GM23338 (cell line): ENCODE data around the gene ST14. TPM values are rescaled to one million over a fixed set of nuclear protein-coding genes. Genes with fewer than 3 reads are reported as not detected.

ENCODE experiments used
- ATAC-seq: fragments of 200-7000 bp; cut with Tn5 transposase; 3 replicates; pipeline ENCODE4 v1.9.1; 2020
- DNase-seq: peaks from one replicate; pipeline ENCODE4 v3.0.0-alpha.2; 2015; ENCODE audit warnings: low spot score
- H2AFZ ChIP-seq: fragments of 200-600 bp; sonication (generic); 2 replicates; pipeline ENCODE4 v1.8.0; 2016; ENCODE audit warnings: antibody characterized with exemption, mild to moderate bottlenecking, moderate library complexity
- H3F3A ChIP-seq: fragments of 200-600 bp; sonication (generic); replicated peaks from 2 replicates; pipeline ENCODE4 v1.8.0; 2017; ENCODE audit warnings: antibody characterized with exemption, mixed run types, low read depth
- H3K27ac ChIP-seq: fragments of 200-600 bp; sonication (generic); 2 replicates; pipeline ENCODE4 v1.6.1; 2016; ENCODE audit warnings: low read depth
- H3K27me3 ChIP-seq: fragments of 200-600 bp; sonication (generic); 2 replicates; pipeline ENCODE4 v1.8.0; 2016; ENCODE audit warnings: mild to moderate bottlenecking, mixed run types, moderate library complexity; ENCODE audit not compliant: insufficient read depth
- H3K36me3 ChIP-seq: fragments of 200-600 bp; sonication (generic); 2 replicates; pipeline ENCODE4 v1.8.0; 2016; ENCODE audit warnings: mild to moderate bottlenecking; ENCODE audit not compliant: insufficient read depth
- H3K4me1 ChIP-seq: fragments of 200-600 bp; sonication (generic); 2 replicates; pipeline ENCODE4 v1.8.0; 2016; ENCODE audit warnings: mild to moderate bottlenecking, moderate library complexity; ENCODE audit not compliant: insufficient read depth
- H3K4me2 ChIP-seq: fragments of 200-600 bp; sonication (generic); 2 replicates; pipeline ENCODE4 v1.7.1; 2017; ENCODE audit warnings: mixed run types
- H3K4me3 ChIP-seq: fragments of 200-600 bp; sonication (generic); 2 replicates; pipeline ENCODE4 v1.6.1; 2016; ENCODE audit warnings: mixed run types
- H3K79me2 ChIP-seq: fragments of 200-600 bp; sonication (generic); replicated peaks from 2 replicates; pipeline ENCODE4 v1.8.0; 2017; ENCODE audit warnings: mild to moderate bottlenecking; ENCODE audit not compliant: insufficient read depth
- H3K9me2 ChIP-seq: fragments of 200-600 bp; sonication (generic); 2 replicates; pipeline ENCODE4 v1.8.0; 2017; ENCODE audit not compliant: insufficient read depth
- H4K20me1 ChIP-seq: fragments of 200-600 bp; sonication (generic); replicated peaks from 2 replicates; pipeline ENCODE4 v1.8.0; 2017; ENCODE audit warnings: mild to moderate bottlenecking; ENCODE audit not compliant: insufficient read depth
- H3K27ac Mint-ChIP-seq: 2 replicates; pipeline ENCODE4 v1.8.0; 2020; ENCODE audit warnings: inconsistent platforms, mild to moderate bottlenecking, moderate library complexity, mixed read lengths
- H3K27me3 Mint-ChIP-seq: 3 replicates; pipeline ENCODE4 v1.8.0; 2022; ENCODE audit warnings: low read depth, mild to moderate bottlenecking, moderate library complexity, mixed read lengths, inconsistent platforms; ENCODE audit not compliant: insufficient read depth, poor library complexity
- H3K36me3 Mint-ChIP-seq: 3 replicates; pipeline ENCODE4 v1.8.0; 2021; ENCODE audit warnings: low read depth, mild to moderate bottlenecking, inconsistent platforms, moderate library complexity, mixed read lengths
- H3K4me1 Mint-ChIP-seq: 3 replicates; pipeline ENCODE4 v1.8.0; 2020; ENCODE audit warnings: mild to moderate bottlenecking, inconsistent platforms, mixed read lengths
- H3K4me3 Mint-ChIP-seq: 3 replicates; pipeline ENCODE4 v1.8.0; 2021; ENCODE audit warnings: moderate library complexity, mild to moderate bottlenecking, inconsistent platforms, mixed read lengths
- H3K9me3 Mint-ChIP-seq: 3 replicates; pipeline ENCODE4 v1.8.0; 2020; ENCODE audit warnings: moderate library complexity, mild to moderate bottlenecking, inconsistent platforms, mixed read lengths
- CREB1 ChIP-seq: fragments of 250-450 bp; sonication (Bioruptor Pico); IDR thresholded peaks from 2 replicates; pipeline ENCODE4 v1.5.0; 2020; ENCODE audit warnings: low read depth, mild to moderate bottlenecking, moderate library complexity
- CTCF ChIP-seq, 2 experiments: fragments of 200-600 bp in 1 of 2; sonication (generic) in 1 of 2; conservative IDR thresholded peaks; 2 replicates each; pipeline versions ENCODE4 v1.5.1 to v1.6.1; 2016 to 2017; ENCODE audit warnings: antibody characterized with exemption in 2 of 2, low read depth in 2 of 2, mild to moderate bottlenecking in 2 of 2, moderate library complexity in 1 of 2
- NANOG ChIP-seq: IDR thresholded peaks from 2 replicates; pipeline ENCODE4 v1.6.1; 2016; ENCODE audit warnings: antibody characterized with exemption, borderline replicate concordance
- POLR2AphosphoS5 ChIP-seq: IDR thresholded peaks from 2 replicates; pipeline ENCODE4 v1.6.1; 2016; ENCODE audit warnings: antibody characterized with exemption, low read depth
- STAT1 ChIP-seq: IDR thresholded peaks from one replicate; pipeline ENCODE4 v1.6.1; 2016; ENCODE audit warnings: antibody characterized with exemption; ENCODE audit not compliant: unreplicated experiment
- ZNF331 ChIP-seq: fragments of 250-450 bp; sonication (Bioruptor Pico); IDR thresholded peaks from 2 replicates; pipeline ENCODE4 v1.5.0; 2020; ENCODE audit warnings: low read depth, mild to moderate bottlenecking, moderate library complexity
- polyA plus RNA-seq: library from polyadenylated mRNA; unstranded; fragments of >200 nt; fragmentation: Nextera tagmentation; extraction: Ambion mirVana; gene quantifications from 2 replicates; pipeline ENCODE4 v1.2.1, GENCODE V29; 2016
- total RNA-seq: library from RNA; depleted of rRNA; stranded (reverse); fragments of >200 nt; shearing (Covaris generic); gene quantifications from 2 replicates; pipeline ENCODE4 v1.2.3, GENCODE V29; 2014
- TF ChIP-seq, protein P1 (sequence below): IDR thresholded peaks from one replicate; pipeline ENCODE4 v1.6.1; 2018; ENCODE audit warnings: antibody characterized with exemption; ENCODE audit not compliant: unreplicated experiment

The ST14 gene
- total and polyA plus RNA-seq, 2 experiments from 2014 or later = 7.9 to 32.7 TPM

DNA sequence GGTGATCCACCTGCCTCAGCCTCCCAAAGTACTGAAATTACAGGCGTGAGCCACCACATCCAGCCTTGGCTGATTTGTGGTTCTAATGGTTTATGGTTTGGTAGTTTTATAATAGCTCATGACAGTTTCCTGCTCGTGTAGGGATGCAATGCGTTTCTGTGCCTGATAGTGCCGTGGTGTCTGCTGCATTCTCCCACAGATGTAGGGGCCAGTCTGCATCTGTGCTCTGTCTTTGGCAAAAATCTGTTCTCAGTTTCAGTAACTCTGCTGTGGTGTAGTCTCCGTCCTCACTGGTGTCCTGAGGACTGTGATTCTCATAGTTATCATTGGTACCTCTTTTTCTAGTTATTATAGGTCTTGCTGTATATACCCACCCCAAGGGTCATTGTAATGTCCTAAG is 16.3 kb downstream of the ST14 start (continued):
- TF ChIP-seq STAT1 (no peak), NANOG (no peak), CREB1 (CRISPR knock-in tag) (no peak), POLR2AphosphoS5 (no peak), CTCF (conservative IDR thresholded peaks at IDR 0.05; ENCODE audit: low read depth in 2 of 2) (no peak)

DNA sequence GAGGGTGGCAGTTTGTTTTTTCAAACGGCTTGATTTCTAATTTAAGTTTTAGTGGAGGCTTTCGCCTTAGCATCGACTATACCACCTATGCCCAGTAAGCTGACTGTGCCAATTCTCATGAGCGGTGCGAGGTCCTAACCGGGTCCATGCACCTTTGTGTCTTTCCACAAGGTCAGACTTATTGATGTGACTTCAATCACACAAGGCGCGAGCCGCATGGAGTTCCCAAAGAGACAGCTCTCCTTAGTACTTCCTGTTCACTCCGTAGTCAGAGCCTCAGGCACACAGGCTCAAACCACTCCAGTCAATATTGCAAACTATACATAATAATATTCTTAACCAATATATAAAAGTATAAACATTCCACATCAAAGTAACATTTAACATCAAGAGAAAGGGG is 18.2 kb downstream of the ST14 start:
- no peak overlapping the region for H3K4me3 Mint-ChIP-seq
- Histone ChIP-seq H3K27me3 (no peaks in the 10 kb centered on the region), H3K4me2 (no peak overlapping the region), H4K20me1 (no peaks in the 10 kb centered on the region), H3F3A (no peaks in the 10 kb centered on the region), H3K79me2 (no peaks in the 10 kb centered on the region), H3K36me3 (no peaks in the 10 kb centered on the region), H3K27ac (no peak overlapping the region), H2AFZ (no peak overlapping the region), H3K4me3 (no peak overlapping the region), H3K9me2 (no peaks in the 10 kb centered on the region), H3K4me1 (no peaks in the 10 kb centered on the region; the same call in 1 of the 2 replicates)
- DNase-seq = no peak
- peaks cover 6% of the 10 kb centered on the region; the same call in 1 of the 3 replicates for H3K9me3 Mint-ChIP-seq
- peaks cover 5% of the 10 kb centered on the region; the same call in 1 of the 3 replicates for H3K36me3 Mint-ChIP-seq
- peaks cover 12% of the 10 kb centered on the region for H3K27me3 Mint-ChIP-seq
- H3K27ac Mint-ChIP-seq = no peak overlapping the region
- peaks cover 8% of the 10 kb centered on the region; the same call in 2 of the 3 replicates for H3K4me1 Mint-ChIP-seq
- no peak for ATAC-seq
- TF ChIP-seq, protein P1, sequence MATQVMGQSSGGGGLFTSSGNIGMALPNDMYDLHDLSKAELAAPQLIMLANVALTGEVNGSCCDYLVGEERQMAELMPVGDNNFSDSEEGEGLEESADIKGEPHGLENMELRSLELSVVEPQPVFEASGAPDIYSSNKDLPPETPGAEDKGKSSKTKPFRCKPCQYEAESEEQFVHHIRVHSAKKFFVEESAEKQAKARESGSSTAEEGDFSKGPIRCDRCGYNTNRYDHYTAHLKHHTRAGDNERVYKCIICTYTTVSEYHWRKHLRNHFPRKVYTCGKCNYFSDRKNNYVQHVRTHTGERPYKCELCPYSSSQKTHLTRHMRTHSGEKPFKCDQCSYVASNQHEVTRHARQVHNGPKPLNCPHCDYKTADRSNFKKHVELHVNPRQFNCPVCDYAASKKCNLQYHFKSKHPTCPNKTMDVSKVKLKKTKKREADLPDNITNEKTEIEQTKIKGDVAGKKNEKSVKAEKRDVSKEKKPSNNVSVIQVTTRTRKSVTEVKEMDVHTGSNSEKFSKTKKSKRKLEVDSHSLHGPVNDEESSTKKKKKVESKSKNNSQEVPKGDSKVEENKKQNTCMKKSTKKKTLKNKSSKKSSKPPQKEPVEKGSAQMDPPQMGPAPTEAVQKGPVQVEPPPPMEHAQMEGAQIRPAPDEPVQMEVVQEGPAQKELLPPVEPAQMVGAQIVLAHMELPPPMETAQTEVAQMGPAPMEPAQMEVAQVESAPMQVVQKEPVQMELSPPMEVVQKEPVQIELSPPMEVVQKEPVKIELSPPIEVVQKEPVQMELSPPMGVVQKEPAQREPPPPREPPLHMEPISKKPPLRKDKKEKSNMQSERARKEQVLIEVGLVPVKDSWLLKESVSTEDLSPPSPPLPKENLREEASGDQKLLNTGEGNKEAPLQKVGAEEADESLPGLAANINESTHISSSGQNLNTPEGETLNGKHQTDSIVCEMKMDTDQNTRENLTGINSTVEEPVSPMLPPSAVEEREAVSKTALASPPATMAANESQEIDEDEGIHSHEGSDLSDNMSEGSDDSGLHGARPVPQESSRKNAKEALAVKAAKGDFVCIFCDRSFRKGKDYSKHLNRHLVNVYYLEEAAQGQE = no peak
- TF ChIP-seq ZNF331 (CRISPR knock-in tag) (no peak), CTCF (conservative IDR thresholded peaks at IDR 0.05; ENCODE audit: low read depth in 2 of 2) (no peak)
